Stimulated activated CD8-positive, alpha-beta memory T cell treated with anti-CD3 and anti-CD28 coated beads, Interleukin-4, amount 100 ng/mL, for 24 hours (primary cell): ENCODE data around the gene PAX1.

Source experiments
- DNase-seq: peaks from one replicate; pipeline ENCODE4 v3.0.0-alpha.2; 2020; ENCODE audit warnings: low read depth

PAX1 gene

DNA sequence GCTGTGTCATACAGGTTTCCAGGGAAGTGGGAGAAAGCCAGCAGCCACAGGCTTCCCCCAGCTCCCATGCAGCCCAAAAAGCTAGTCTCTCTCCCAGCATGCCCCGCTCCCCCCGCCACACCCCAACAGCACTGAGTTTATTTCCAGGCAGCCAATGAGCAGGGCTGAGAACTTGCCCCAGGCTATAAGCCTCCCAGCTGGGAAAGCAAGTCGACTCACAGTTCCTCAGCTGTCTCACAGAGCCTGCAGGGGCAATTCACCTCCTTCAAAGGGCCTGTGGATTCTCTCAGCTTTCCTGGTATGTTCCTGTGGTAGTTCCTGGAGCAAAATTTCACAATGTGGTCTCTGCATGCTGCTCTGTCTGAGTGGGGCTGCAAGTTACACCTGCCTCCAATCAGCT is 34.2 kb downstream of the PAX1 start:
- no peak for DNase-seq

DNA sequence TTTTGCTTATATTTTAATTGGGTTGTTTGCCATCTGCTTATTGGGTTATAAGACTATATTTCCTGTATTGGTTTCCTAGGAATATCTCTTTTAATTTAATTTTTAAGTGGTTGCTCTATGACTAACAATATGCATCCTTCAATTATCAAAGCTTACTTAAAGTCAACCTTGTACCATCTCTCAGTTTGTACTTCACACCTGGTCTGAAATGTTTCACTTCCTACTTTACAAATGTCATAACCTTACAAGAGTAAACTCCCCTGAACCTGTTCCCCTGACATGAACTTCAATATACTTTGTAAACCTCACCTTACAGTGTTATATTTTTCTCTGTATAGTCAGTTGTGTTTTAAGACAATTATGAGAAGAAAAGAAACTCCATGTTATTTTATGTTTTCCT is 35.8 kb downstream of the PAX1 start:
- no peak for DNase-seq

DNA sequence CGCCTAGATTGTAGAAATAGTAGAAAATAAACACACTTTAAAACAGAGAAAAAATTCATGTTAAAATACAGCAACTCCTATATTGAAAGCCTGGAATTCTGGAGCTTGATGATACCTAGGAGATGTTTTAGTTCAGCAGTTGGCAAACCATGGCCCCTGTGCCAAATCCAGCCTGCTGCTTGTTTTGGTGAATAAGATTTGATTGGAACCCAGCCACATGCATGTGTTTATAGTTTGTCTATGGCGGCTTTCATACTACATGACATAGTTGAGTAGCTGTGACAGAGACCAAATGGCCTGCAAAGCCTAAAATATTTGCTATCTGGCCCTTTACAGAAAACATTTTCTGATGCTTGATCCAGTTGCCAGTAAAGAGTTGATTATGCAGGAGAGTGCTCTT is 57.2 kb downstream of the PAX1 start:
- DNase-seq: no peak

DNA sequence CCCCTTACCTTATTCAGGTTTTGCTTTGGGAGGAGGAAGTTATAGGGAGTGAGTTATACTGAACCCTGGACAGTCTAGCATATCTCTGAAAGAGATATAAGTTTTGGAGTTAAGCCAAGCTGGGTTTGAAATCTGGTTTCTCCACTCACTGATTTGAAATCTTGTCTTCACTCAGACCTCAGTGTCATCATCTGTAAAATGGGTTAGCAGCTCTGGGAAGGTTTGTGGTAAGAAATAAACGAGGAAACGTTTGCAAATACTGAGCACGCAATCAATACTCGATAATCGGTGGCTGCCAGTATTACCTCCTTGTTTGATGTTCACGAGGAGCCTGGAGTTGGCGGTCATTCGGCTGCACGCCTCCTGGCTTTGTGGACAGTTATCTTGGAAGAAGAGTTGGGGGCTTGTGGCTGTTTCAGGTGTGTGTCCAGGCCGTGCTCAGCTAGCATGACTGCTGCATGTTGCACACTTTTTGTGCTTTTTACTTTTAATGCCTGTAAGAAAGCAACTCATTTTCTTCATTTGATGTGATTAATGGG is 61.8 kb downstream of the PAX1 start:
- no peak for DNase-seq

DNA sequence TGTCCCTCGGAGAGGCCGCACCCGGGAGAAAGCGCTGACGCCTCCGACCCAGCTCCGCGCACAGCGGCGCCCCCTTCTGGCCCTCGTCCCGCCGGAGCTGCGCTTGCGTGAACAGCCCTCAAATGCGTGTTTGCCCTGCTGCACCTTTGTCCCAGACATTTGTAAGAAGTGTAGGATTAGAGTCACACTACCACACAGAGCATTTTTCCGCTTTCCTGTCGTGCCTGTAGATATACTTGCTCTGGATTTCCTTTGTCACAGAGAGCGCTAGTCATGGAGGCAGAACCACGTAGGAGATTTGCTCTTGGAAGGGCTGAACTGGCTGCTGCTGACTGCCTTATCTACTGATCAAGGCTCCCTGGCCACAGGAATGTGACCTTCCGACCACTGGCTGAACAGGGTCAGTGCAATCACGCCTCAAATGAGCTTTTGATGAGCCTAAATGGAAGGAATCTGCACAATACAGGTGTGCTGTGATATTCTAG is 62.3 kb downstream of the PAX1 start:
- no peak for DNase-seq
